DOHH2 (cell line): ENCODE data around the gene KYAT1.

Source experiments
- H3F3A ChIP-seq: fragments of 200-600 bp; sonication (generic), shearing (Covaris generic); 2 replicates; pipeline ENCODE4 v1.6.0; 2016; ENCODE audit warnings: antibody characterized with exemption, mild to moderate bottlenecking; ENCODE audit not compliant: control insufficient read depth, insufficient read depth
- H3K27ac ChIP-seq: fragments of 200-600 bp; sonication (generic); 2 replicates; pipeline ENCODE4 v1.5.1; 2014; ENCODE audit warnings: low read depth, mild to moderate bottlenecking, low read length, moderate library complexity
- H3K27me3 ChIP-seq: fragments of 200-600 bp; sonication (generic); 2 replicates; pipeline ENCODE4 v1.6.1; 2014; ENCODE audit warnings: mild to moderate bottlenecking, low read length, mixed read lengths; ENCODE audit not compliant: control insufficient read depth
- H3K36me3 ChIP-seq: fragments of 200-600 bp; sonication (generic); 2 replicates; pipeline ENCODE4 v1.6.1; 2014; ENCODE audit warnings: mild to moderate bottlenecking, low read length, moderate library complexity, mixed read lengths; ENCODE audit not compliant: control insufficient read depth
- H3K4me1 ChIP-seq: fragments of 200-600 bp; sonication (generic); 2 replicates; pipeline ENCODE4 v1.6.1; 2014; ENCODE audit warnings: mild to moderate bottlenecking, low read length, mixed read lengths; ENCODE audit not compliant: control insufficient read depth
- H3K4me2 ChIP-seq: fragments of 200-600 bp; sonication (generic); 2 replicates; pipeline ENCODE4 v1.6.0; 2014; ENCODE audit warnings: mild to moderate bottlenecking, low read length, moderate library complexity
- H3K4me3 ChIP-seq: fragments of 200-600 bp; sonication (generic); 2 replicates; pipeline ENCODE4 v1.5.1; 2014; ENCODE audit warnings: mild to moderate bottlenecking, low read length, mixed read lengths
- H3K79me2 ChIP-seq: fragments of 200-600 bp; sonication (generic); 2 replicates; pipeline ENCODE4 v1.6.1; 2014; ENCODE audit warnings: mild to moderate bottlenecking, low read length, mixed read lengths; ENCODE audit not compliant: control insufficient read depth
- H3K9me2 ChIP-seq: fragments of 200-600 bp; sonication (generic); replicated peaks from 2 replicates; pipeline ENCODE4 v1.6.1; 2014; ENCODE audit warnings: mild to moderate bottlenecking, low read length, mixed read lengths; ENCODE audit not compliant: control insufficient read depth
- H3K9me3 ChIP-seq: fragments of 200-600 bp; sonication (generic); 2 replicates; pipeline ENCODE4 v1.6.1; 2014; ENCODE audit warnings: antibody characterized with exemption, low read length, mixed read lengths; ENCODE audit not compliant: control insufficient read depth, insufficient read depth
- H4K20me1 ChIP-seq: fragments of 200-600 bp; sonication (generic); 2 replicates; pipeline ENCODE4 v1.6.0; 2014; ENCODE audit warnings: low read depth, mild to moderate bottlenecking, antibody characterized with exemption, low read length, moderate library complexity; ENCODE audit not compliant: control insufficient read depth, insufficient read depth
- CTCF ChIP-seq: fragments of 200-600 bp; sonication (generic); IDR thresholded peaks from one replicate; pipeline ENCODE4 v1.5.1; 2014; ENCODE audit warnings: antibody characterized with exemption, mild to moderate bottlenecking, low read depth, low read length; ENCODE audit not compliant: poor library complexity, severe bottlenecking
- EZH2phosphoT487 ChIP-seq: fragments of 200-600 bp; sonication (generic); IDR thresholded peaks from 2 replicates; pipeline ENCODE4 v1.6.1; 2017; ENCODE audit warnings: borderline replicate concordance, mild to moderate bottlenecking, antibody characterized with exemption, low read length, moderate library complexity, mixed read lengths

Gene KYAT1

GRCh38 chr9:128809831-128810230, 71.9 kb downstream of the KYAT1 start:
- no peak overlapping the region for H3K4me3 ChIP-seq
- TF ChIP-seq EZH2phosphoT487, result no peak
- peak; percentile 29 for TF ChIP-seq CTCF

DNA sequence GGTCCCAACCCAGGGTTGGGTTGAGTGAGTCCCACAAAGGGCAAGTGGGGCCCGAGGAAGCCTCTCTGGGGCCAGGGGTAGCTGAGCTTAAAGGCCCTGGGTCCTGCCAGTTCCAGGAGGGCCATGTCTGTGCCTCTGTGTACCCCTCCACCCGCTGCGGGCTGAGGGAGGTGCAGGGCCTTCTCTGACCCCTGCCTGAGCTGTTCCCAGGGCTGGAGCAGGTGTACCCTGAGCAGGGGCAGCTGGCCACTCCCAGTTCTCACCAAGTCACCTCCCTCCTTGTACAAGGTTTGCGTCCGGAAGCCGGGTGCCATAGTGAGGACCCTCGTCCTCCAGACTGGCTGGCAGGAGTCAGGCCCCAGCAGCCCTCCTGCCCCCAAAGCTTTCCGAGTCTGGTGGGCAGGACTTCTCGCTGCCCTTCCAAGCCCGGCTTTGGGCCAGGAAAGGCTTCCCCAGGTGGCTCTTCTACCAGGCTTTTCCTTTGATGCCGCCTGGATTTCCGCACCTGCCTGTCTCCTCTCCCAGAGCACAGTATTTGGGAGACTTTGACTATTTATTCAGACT, 72.6 kb downstream of the KYAT1 start:
- TF ChIP-seq CTCF (no peak), EZH2phosphoT487 (no peak)
- H3F3A ChIP-seq, result peaks cover 3% of the 10 kb centered on the region; the same call in 1 of the 2 replicates
- peaks cover 28% of the 10 kb centered on the region for H3K36me3 ChIP-seq
- H3K27me3 ChIP-seq, result no peaks in the 10 kb centered on the region
- H3K4me3 ChIP-seq, result no peak overlapping the region
- H3K79me2 ChIP-seq, result no peaks in the 10 kb centered on the region
- no peak overlapping the region for H3K4me2 ChIP-seq
- no peaks in the 10 kb centered on the region for H3K9me2 ChIP-seq
- H3K4me1 ChIP-seq, result no peaks in the 10 kb centered on the region
- no peaks in the 10 kb centered on the region for H4K20me1 ChIP-seq
- no peak overlapping the region for H3K27ac ChIP-seq
- H3K9me3 ChIP-seq, result no peaks in the 10 kb centered on the region

More at GRCh38 chr9:128809831-128810230, 71.9 kb downstream of the KYAT1 start:
- peaks cover 3% of the 10 kb centered on the region; the same call in 1 of the 2 replicates for H3F3A ChIP-seq
- H3K27me3 ChIP-seq, result no peaks in the 10 kb centered on the region
- H3K4me2 ChIP-seq, result no peak overlapping the region
- H3K9me2 ChIP-seq, result no peaks in the 10 kb centered on the region
- no peaks in the 10 kb centered on the region for H3K4me1 ChIP-seq
- no peak overlapping the region for H3K27ac ChIP-seq
- H4K20me1 ChIP-seq, result no peaks in the 10 kb centered on the region
- no peaks in the 10 kb centered on the region for H3K9me3 ChIP-seq
- H3K36me3 ChIP-seq, result peaks cover 27% of the 10 kb centered on the region
- H3K79me2 ChIP-seq, result no peaks in the 10 kb centered on the region

DNA sequence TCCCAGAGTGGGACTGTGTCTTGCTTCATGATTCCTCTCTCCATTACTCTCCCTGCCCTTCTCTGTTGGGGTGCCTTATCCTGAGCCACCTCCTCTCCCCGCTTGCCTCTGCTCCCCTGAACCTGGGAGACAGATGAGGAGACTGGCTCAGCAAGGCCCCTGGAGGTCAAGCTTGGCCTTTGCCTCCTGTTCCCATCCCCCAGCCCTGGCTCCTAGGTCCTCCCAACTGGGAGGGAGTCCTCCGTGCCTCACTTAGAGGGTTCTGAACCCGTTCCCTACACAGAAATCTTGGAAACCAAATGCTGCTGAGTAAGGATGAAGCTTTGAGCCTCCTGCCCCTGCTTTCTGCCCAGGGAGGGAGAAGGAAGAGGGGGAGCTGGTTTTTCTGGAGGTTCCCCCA, 73.2 kb downstream of the KYAT1 start:
- peaks cover 3% of the 10 kb centered on the region; the same call in 1 of the 2 replicates for H3F3A ChIP-seq
- no peaks in the 10 kb centered on the region for H3K4me1 ChIP-seq
- no peak overlapping the region for H3K4me3 ChIP-seq
- TF ChIP-seq EZH2phosphoT487 (no peak), CTCF (no peak)
- H3K36me3 ChIP-seq, result peaks cover 34% of the 10 kb centered on the region
- H4K20me1 ChIP-seq, result no peaks in the 10 kb centered on the region
- no peak overlapping the region for H3K4me2 ChIP-seq
- no peaks in the 10 kb centered on the region for H3K9me3 ChIP-seq
- no peaks in the 10 kb centered on the region for H3K79me2 ChIP-seq
- no peaks in the 10 kb centered on the region for H3K9me2 ChIP-seq
- no peaks in the 10 kb centered on the region for H3K27me3 ChIP-seq
- no peak overlapping the region for H3K27ac ChIP-seq
